Islet of Langerhans (tissue), 1 donor: ENCODE data around the gene DCLK1.

ENCODE experiments used
- FAIRE-seq: peaks from one replicate; lab custom pipeline; 2011; peaks lifted over from hg19 to GRCh38; lab: Jason Lieb, UNC

DCLK1 gene

DNA sequence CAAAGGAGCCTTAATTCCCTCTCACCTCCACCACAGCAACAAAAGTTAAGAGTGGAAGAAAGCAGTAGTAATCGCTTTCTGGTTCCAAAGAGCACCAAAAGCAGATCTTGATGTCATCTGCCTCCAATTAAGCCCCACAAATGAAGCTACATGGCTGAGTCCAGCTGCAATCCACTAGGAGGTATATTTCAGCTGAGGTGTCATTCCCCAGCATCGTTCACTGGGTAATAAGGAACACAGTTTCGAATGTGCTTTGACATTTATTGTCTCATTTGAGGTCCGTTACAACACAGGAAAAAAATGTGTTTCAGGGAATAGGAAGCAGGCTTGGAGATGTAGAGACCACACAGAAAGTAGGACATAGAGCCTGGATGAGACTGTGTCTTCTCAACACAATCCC is 190.4 kb downstream of the DCLK1 start:
- no peak for FAIRE-seq

DNA sequence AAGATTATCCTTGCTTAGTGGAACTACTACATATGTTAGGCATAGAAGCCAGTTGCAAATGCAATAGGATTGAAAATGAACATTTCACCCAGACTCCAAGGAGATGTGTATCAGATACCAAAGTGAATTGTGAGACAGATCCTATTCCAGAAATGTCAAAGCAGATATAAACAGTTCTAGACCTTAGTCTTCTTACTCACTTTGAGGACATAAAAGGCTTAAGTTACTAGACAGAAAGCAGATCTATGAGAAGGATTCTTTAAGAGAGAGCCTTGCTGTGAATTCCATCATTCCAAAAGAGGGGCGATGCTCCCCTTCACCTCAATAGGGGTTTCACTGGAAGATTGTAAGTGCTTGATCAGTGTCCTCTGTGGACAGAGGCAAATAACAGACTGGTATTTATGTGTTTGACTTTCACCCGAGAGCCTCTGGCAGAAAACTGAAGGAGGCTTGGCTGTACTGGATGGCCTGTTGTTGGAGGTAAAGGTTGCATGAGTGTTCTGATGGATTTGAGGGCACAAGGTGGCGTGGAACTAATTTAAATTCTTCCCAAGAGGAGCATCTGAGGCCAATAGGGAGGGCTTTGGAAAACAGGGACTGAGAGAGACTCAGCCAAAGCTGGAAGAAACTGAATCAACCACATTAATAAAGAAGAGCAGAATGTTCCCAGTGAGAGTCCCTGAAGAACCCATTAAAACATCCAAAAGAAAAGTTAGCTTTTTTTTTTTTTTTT is 194.8 kb downstream of the DCLK1 start:
- no peak for FAIRE-seq

DNA sequence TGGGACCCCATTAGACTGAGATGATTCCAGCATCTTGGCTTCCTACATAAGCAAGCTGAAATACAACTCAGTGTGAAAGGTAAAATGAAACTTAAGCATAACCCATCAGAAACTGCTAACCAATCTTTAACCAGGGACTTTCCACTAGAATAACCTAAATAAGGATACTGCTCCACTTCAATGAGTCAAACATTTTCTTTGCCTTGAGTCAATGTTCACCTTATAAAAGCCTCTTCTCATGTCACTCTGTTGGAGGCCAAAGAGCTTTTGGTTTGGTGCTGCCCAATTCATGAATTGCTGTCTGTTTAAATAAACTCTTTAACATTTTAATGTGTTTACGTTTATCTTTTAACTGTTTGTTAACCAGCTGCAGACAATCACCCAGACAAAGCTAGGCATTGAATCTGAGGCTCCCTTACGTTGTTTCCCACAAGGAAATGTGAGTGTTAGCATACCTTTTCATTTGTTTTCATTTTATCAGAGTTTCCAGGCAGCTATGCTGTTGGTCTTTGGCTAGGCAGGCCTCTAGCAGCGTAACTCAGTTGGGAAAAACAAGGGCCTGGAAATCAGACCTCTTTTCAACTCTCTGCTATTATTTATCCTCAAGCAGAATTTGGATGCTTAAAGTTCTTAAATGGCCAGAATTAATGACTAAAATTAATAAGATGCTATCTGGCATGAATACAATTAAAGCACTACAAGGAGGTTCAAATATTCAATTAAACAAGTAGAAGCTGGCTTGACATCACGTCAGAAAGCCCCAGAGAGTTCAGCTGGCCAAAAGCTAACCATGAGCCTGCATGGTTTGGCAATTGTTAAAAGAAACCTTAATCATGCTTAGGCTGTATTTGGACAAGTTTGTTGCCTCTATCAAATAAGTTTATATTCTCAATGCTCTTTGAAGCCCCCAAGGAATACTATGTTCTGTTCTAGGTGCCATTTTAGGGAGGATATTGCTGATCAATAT is 200.2 kb downstream of the DCLK1 start:
- no peak for FAIRE-seq

DNA sequence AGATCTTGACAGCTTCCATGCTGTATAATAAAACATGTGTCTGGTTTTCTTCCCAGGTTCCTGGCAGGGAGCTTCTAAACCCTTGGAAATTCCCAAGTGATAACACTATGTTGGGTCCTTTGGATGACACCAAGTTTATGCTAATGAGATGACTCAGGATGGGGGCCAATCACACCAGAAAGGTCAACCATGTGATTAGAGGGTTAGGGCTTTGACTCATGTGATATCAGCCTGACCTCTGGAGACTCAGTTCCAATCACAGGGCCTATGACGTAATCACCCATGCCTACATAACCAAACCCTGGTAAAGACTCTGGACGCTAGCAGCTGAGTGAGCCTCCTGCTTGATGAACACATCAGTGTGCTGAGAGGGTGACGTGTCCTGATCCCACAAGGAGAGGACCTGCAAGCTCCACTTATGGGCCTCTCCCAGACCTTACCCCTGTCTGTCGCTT is 203.6 kb downstream of the DCLK1 start:
- FAIRE-seq, result no peak

DNA sequence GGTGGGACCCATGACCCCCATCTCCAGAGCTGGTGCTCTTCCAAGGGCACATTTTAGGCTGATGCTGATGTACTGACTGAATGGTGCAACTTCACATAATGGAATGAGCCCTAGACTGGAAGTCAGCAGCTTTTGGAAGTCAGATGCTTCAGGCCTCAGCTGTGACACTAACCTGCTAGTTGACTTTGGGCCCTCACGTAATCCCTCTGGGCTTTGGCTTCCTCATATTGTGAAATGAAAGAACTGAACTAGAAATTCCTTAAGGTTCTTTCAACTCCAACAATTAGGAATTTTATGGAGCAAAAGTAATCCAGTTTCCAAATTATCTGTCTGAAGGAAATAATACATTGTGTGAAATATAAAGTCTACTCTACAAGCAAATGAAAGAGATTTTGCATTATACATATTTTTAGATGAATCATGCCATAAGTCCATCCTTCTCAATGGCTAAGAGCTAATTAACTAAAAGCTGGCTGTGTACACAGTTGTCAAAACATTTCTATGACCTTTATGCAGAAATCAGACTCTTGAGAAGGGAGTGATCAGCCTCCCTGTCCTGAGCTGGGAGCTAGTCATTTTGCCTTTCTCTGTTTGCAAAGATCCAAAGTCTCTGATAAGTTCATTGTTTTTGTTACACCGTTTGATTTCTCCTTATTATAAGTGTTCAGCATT is 204.2 kb downstream of the DCLK1 start:
- FAIRE-seq, result no peak

DNA sequence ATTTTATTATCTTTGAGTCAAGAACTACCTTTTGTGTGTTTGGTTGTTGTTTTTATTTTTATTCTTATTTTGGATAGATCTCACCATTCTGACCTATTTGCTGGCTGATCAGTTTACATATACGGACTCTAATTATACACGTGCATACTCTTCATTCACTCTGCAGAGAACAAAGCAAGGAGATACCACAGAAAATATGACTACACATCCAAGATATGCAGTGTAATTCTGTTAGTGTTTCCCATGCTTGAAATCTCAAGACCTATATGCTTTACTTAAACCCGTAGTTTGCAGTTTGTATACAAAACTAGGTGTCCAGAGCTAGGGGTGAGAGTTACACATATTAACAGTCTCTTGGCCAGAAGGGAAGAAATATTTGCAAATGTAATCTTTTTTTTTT is 205.5 kb downstream of the DCLK1 start:
- FAIRE-seq, result no peak

DNA sequence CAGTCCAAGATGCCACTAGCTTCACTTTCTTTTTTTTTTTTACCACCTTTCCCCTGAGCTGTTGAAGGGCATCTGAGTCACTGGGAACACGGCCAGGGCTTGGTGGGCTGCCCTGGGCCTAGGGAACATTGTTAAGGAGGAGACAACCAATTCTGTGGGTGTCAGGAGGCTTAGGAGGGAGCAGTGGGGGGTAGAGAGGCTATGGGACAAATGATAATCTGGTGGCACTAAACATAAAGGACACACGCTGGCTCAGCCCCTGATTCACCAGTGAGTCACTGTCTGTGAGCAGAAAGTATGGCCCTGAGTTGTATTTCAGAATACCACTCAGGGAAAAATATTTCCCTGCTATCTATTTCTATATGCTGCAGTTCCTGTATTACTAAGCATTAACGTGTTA is 207.8 kb downstream of the DCLK1 start:
- no peak for FAIRE-seq

DNA sequence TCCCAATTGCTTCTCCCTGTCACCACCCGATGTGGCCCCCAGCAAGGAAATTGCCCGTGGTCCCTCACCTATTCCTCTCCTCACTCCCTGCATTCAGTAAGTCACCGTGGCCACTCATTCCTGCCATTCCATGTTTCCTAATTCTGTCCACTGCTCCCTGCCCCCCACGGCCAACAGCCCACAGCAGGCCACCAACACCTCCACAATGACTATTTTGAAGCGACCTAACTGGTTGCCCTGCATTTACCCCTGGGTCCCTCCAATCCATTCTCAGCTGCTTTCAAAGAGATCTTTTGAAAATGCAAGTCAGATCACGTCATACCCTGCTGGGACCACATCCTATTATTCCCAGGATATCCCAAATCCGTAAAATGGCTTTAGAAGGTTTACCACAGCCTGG is 210.4 kb downstream of the DCLK1 start:
- no peak for FAIRE-seq

DNA sequence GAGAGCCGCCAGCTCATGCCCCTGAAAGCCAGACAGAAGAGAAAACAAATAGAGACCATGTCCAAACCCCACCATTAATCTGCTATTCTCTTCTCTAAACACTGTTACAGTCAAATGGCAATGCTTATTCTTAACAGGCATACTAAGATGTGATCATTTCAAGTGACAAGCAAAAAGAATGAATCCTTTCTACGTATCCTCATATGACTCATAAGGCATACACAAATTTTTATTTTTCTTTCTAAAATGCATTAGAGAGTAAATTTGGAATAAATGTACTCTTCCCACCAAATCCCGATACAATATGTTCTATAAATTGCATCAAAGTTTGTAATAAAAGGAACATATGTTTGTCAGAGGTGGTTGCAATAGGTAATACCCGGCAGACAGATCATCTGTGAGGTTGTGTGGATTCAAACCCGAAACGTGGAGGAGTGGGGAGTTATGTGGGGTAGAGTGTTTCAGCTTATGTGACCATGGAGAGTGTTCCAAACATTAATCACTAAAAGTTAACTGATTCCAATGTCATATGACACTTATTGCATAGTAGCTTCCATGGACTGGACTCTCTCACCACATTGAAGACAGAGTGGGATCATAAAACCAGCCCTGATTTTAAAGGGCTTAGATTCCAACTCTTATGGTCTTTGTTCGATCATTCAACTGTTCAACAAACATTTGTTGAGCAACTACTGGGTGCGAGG is 213.1 kb downstream of the DCLK1 start:
- no peak for FAIRE-seq

DNA sequence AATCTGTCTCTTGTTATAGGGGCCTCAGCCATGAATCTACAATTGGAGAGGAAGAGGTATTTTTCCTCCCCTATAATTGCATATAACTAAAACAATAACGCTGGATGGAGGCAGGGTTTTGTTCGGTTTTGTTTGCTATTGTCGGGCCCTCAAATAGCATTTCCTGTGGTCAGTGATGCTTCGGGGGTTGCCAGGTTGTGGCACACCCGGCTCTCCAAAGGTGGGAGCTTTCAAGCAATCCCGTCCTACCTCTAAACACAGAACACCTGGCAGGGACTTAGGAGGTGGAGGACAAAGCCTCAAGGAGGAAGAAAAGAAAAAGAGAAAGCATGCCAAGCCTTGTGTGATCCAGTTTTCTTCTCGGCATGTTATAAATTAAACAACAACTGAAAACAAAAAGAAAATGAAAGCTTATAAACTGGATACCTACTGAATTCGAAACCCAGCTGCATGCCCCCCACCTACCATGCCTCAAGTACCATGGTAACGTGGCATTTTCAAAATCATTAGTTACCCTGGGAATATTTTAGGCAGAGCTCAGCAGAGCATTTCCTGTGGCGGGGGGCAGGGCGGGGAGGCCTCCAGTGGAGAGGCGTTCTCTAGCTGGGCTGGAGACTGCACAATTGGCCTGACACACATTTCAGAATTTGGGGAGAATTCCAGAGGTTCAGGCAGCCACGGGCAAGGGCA is 213.8 kb downstream of the DCLK1 start:
- FAIRE-seq, result no peak

DNA sequence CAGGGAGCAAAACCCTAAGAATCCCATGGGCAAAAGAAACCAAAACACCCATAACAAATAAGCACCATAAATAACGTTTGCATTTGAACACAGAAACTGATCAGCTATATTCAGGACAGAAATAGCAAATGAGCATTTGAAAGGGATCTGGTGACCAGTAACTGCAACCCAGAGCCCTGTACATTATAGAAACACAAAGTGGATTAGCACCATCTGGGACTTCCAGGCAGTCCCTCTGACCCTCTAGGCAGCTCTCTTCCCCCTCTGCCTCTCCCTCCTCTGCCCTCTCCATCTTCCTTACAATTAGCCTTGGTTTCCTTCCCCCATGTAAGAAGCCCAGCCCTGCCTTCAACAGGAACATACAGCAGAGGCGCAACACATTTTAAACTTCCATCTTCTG is 215.0 kb downstream of the DCLK1 start:
- no peak for FAIRE-seq

DNA sequence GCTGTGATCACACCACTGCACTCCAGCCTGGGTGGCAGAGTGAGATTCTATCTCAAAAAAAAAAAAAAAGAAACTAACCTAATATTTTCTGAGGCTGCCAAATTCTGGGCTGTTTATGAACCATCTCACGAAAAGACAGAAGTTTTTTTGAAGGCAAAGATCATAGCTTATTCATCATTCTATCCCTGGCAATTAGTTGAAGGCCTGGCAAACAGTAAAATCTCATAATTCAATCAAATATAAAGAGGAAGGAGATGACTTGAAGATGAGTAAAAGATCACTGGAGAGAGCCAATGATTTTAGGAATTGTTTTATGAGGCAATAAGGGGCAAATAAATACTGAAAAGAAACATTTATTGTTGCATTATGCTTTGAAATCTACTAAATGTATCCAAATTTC is 216.5 kb downstream of the DCLK1 start:
- FAIRE-seq, result no peak

DNA sequence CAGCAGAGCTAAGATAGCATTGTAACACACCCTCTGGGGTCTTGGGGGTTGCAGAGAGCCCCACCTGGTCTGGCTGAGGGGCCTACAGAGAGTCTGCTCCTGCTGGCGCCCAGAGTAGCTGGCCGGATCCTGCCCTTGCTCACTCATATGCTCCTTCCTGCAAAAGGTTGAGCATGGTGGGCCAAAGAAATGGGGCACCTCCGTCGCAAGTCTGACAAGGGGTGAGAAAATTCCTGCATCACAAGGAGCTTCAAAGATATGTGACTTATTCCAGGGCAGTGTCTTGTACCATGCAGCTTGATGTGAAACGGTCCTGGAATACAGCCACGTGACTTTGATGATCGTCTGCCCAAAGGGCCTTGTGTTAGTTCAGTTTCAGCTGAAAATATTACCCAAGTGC is 218.3 kb downstream of the DCLK1 start:
- no peak for FAIRE-seq

DNA sequence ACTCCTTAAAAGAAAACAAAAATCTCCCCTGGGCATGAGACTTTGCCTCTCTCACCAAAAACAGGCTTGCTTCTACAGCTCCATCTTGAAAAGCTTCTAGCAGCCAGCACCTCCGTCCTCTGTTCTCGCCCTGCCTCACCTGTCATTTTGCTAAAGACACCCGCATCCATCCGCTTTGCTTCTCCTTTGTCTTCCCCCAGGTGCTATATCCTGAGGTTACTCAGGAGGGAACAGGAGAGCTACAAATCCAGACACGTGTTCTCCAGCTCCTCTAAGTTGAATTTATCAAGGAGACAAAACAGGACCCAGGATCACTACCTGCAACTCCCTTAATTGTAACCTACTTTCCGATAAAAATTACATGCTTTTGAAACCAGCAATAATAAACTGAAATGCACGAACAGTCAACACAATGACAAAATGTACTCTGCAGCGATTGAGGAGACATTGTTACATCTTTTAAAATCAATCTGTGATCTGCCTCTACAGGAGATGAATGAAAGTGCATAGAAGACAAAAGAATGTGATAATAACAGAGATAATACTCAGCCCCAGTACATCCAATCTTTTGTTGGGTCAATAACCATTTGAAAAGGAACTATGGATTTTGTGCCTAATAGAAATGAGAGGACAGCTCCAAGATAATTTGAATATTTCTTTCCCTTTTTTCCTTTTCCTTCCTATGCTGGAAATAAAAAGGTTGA is 221.2 kb downstream of the DCLK1 start:
- no peak for FAIRE-seq

DNA sequence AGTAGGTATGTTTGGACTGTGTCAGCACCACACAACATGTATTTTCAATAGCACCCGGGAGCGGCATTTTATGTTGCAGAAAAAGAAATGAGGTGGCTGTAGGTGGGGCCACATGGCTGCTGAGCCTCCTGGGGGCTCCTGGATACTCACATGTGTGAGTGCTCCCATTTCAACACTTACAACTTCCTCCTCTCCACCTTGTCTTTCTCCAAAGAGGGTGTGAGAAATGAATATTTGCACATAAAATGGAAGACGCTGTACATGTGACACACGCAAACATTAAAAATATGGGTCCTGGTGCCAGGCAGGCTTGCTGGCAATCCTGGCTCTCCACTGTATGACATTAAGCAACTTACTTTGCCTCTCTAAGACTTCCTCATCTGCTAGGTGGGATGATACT is 222.1 kb downstream of the DCLK1 start:
- FAIRE-seq, result no peak

DNA sequence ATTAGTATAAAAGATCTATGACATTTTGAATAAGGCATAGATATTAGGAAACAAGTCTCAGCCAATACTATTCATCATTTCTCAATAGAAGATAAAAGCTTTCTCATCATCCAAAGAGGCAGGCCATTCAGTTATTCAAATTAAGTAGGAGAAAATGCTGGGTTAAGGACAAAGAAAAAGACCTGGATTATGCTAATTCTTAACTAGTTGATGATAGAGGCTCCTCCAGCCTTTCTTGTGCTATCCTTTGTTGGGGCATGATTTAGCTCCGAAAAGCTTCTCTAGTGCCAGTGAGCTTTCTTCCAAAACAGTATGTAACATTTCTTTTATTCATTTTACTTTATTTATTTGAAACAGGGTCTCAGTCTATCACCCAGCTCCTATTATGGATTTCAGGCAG is 223.0 kb downstream of the DCLK1 start:
- FAIRE-seq, result no peak

DNA sequence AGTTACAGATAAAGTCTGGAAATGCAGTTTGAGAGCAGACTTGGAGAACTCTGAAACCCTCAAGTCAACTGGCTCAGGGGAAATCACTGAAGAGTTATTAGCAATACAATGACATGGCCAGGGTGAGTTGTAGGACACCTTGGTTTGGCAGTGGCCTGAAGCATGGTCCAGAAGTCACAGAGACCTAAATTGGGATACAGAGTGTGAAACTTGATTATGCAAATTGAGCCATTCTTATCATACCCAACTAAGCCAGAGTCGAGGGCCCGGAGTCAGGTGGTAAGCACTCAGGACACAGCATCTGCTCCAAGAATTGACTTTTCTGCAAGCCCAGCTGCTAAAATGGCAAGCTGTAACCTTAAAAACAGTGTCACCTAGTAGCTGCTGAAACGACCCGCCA is 224.5 kb downstream of the DCLK1 start:
- FAIRE-seq, result no peak

DNA sequence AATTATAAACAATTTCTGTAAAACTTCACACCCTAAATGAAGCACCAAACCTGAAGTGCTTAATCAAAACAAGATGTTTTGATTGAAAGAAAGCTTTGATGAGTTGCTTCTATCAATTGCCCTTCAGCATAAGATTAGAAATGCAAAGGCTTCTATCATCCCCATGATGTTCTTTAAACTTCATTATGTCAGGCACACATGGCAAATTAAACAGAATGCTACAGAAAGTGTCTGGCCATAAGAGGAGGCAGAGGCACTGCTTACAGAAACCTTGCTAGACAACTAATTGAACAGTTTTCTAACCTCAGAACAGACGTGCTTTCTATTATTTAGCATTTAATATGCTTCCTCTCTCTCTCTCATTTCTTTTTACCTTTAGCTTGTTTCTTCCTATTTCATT is 228.1 kb downstream of the DCLK1 start:
- no peak for FAIRE-seq

DNA sequence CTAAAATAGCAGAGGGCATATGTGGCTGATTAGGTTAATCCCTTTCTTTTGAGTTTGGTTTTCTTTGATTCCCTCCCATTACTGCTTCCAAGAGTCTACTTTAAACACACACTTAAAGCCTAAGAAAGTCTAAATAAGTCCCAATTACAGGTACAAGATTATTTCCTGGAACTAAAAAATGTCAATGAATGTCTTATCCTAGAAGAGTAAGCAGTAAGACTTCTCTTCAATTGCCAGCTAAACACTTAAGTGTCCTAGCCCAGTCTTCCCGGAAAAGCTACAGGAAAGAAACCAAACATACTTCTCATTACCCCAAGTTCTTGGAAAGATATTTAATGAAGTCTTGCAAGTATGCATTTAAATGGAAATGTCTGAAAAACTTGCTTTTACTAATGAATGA is 233.1 kb downstream of the DCLK1 start:
- no peak for FAIRE-seq

DNA sequence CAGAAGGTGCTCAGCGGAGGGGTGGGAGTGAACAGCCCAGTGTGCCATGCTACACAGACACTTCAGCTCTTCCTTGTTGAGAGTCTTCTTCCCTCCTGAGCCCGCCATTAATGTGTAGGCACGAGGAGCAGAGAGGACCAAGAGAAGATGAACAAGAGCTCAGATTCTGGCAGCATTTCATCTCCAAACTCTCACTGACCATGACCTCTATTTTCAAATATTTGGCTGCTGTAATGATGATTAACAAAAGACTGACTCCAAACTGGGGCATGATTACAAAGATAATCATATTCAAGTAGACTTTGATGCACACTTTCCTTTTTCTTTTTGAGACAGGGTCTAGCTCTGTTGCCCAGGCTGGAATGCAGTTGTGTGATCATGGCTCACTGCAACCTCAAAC is 236.5 kb downstream of the DCLK1 start:
- no peak for FAIRE-seq
